HK-2 (cell line): ENCODE measurements around the gene OBP2B.
"Not testable (repeated sequence)": the region's sequence is repeated elsewhere in the genome, so short reads cannot be mapped to it uniquely, and the experiment has no call there.

Source experiments
- DNase-seq: peaks from one replicate; pipeline ENCODE4 v3.0.0-alpha.2; 2018; ENCODE audit not compliant: unreplicated experiment

Gene OBP2B

DNA sequence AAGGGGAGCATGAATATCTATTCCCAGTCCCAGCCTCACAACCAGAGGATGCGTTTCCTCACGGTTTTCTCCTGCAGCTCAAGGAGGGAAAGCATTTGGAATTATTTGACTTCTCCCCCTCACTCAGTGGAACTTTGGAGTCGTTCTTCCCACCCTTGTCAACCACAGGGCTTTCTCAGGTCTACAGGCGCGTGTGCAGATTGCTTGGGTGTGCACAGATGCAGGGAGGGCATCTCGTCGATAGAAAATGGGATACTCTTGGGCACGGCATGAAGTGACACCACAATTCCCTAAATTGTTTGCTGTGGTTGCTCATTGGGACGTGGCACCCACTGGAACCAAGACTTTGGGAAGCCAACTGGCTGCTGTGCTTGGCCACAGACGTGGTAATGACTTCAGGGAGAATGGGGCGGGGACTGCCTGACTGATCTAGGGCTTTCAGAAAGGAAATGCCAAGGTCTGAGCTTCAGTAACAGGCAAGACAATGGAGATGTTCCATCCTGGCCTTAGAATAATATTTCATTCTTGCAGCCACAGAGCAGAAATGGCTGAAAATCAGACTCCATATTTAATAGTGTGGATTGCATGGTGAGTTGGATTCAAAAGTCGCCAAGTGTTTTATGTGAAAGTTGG, 12.2 kb upstream of the OBP2B start:
- no peak for DNase-seq

DNA sequence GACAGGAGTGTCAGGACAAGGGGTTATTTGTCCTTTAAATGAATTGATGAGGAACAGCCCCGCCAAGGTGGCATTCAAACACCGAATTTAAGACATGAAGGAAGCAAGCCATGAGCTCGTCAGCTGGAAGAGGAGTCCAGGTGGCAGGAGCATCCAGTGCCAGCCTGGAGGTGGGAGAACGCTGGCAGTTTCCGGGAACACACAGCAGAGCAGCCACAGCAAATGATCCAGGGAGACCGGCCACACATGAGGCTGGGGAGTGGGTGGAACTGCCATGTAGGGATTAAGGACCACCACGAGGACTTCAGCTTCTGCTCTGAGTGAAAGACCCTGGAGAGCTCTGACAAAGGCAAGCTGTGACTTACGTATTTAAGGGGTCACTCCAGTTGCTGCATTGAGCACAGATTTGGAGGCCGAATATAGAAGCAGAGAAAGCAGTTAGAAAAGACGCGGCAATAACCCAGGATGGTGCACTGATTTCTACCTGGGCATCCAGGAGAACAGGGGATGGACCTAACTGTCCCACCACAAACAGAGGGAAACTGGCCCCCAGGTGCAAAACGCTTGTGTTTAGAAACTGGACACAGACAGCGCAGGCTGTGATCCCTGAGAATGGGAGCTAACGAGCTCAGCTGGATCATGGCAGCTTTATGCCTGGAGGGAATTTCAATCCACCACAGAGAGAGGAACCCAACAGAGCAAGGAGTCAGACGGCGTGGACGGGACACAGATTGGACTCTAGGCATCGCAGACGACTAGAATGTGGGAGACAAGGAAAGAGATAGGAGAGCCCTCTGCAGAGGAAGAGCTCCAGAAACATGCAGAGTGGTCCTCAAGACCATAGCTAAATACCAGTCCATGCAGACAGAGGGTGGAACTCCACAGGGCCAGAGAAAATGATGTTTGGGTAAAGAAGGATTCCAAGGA, 9.3 kb upstream of the OBP2B start:
- not testable (repeated sequence) for DNase-seq

DNA sequence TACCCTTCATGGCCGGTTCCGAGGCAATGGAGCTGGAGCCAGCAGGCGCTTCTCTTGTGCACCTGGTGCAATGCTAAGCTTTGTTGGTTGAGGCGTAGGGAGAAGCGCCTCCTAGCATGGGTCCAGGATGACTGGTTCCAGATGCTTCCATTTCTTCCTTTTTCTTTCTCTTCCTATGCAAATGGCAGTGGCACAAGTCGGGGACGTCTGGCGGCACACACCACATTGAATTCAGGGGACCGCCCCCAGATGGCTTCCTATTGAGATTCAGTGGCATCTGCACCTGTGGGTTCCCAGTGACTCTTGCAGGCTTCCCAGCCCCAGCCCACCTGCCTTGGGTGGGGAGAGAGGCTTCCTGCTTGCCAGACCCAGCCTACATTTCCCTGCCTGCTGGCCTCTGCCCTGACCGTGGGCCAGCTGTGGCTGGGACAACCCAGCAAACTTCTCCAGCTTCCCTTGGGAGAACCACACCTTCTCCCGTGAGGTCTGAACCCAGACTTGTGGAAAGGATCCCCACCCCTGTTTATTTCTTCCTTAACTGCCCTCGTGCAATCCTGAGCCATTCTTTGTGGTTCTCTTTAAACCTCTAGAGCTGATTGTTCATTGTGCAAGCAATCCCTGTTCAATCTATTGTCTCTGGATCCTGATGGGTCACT, 8.4 kb upstream of the OBP2B start:
- DNase-seq: not testable (repeated sequence)

DNA sequence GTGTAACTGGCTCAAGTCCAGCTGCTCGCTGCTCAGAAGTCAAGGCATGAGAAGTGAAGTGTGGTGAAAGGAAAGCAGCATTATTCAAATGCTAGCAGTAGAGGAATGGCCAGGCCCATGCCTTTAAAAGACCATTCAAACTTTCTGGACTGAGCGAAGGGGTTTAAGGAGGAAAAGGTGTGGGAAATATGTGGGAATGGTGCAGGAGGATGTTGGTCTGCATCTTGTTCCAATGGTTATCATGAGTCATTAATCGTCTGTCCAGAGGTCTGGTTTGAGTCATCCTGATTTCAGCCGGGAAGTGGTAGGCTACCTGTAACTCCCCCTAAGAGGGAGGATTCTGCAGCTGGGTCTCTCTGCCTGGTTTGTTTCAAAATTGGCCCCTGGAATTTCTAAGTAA, 5.2 kb upstream of the OBP2B start:
- DNase-seq: not testable (repeated sequence)

DNA sequence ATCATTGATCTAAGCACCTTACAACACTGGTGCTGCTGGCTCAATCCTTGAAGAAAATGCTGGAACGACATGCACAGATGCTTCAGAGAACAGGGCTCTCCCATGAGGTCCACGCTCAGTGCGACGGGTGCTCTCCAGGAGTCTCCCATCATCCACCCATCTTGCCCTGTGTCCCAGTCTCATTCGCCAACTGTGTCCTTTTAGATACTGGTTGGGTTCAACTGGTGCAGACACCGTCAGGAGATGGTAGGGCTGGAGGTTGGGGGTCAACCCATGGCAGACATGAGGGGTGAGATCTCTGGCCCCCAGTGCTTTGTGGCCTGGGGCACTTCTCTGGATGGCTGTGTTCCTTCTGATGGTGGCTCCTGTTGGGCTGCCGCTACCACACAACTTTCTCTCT, 1.6 kb upstream of the OBP2B start:
- no peak for DNase-seq

DNA sequence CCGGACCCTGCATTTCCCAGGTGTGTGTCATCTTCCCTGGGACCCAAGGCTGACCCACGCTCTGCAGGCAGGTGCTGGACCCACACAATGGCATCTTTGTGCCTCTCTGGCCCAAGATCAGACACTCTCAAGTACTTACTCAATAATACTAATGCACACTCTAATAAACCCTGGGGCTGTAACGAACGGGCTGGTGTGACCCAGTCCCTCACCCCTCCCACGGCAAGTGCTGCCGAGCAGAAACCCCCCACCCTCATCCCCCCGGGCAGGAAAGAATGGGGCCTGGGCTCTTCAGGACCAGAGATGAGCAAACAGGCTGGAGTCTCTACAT, 1.1 kb upstream of the OBP2B start:
- DNase-seq: no peak

DNA sequence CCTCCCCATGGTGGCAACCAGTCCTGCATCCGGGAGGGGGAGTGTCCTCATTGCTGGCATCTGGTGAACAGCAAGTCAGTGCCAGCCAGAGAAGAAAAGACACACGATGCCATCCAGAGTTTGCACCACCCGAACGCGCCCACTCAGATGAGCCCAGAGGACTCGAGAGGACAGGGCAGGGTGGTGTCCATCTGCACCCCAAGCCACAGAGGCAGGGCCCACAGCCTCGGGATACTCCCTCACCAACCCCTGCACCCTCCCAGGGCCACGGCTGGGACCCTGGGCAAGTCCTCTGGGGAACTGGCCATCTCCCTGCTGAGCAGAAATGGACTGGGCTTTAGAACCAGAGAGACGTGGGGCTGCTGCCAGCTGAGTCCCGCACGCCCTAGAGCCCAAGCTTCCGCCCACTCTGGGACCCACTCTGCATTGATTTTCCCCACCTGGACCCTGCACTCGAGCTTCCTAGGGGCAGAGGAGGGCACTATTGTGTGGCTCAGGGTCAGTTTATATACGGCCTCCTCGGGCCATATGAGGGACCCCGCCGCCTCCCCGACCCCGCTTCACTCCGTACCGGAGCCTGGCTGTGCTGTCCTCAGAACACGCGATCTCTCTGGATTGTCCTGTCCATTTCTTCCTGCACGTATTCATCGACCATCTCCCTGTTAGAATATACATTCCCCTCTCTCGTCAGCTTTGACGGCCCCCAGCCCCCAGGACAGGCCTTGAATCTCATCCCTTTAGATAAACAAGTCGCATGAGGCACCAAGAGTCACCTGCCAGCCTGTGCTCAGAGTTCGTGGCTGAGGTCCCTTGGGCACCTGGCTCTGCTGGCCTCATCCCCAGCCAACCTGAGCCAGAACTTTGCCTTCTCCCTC, 514 bp upstream of the OBP2B start:
- not testable (repeated sequence) for DNase-seq

DNA sequence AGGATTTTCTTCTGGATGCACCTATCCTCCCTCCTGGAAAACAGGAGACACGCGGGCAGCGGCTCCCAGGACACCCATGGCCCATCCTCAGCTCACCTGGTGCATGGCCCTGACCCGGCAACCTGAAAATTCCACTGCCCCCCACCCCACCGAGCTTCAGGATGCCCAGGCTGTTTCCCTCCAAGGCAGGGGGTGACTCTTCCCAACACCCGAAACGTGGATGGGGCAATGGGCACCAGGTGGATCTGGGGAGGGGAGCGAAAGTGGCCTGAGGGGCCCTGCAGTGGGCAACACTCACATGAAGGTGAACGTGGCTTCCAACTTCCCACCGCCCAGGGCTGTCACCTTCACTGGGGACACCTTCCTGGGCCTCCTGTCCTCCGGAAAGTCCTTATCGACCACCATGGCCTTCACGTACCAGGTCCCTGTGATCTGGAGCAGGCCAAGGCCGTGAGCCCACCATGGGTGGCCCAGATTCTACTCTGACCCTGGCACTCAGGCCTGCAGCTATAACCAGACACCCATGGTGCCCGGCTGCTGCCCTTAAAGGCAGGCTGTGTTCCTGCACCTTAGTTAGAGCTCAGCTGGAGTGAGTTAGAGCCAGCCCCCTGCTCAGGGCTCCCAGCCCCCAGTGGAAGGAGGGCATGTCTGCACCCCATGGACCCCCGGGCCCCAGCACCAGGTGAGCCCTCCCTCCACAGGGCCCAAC, 725 bp downstream of the OBP2B start:
- DNase-seq: not testable (repeated sequence)

DNA sequence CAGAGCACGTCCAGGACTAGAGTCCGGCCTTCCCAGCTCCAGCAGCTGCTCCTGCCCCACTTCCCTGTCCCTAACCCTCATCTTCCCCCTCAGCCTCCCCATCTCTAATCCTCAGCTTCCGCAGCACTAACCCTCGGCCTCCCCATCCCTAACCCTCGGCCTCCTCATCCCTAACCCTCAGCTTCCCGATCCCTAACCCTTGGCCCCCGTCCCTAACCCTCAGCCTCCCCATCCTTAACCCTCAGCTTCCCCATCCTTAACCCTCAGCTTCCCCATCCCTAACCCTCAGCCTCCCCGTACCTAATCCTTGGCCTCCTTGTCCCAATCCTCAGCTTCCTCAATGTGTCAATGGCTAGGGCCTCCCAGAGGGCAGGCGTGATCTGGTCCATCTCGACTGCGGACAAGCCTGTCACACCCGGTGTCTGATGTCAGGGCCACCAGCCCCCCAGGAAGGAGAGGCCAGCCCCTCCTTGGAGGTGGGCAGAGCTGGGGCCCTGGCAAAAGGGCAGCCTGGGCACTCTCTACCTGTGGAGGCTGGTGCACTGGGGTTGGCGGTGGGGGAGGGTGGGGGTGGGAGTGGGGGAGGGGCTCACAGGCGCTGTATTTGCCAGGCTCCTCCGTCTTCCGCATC, 1.4 kb downstream of the OBP2B start:
- no peak for DNase-seq

DNA sequence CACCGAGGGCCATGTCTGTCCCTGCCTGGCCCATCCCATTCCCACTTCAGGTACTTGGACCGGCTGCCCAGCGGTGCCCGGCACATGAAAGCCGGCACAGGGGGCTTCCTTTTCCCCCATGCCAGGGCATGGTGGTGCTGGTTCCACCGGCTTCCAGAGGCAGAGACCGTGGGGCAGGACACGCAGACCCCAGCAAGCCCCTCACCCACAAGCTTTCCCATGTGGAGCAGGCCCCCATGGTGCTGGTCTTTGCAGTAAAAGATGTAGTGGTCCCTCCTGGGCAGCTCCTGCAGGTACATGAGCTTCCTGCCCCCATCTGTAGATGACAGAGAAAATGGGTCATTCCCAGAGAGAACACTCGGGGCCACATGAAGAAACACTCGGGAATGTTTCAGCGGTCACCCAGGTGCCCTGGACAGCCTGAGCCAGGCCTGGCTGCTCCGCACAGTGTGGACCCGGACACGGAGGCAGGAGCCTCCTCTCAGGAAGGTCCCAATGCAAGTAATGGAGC, 2.0 kb downstream of the OBP2B start:
- no peak for DNase-seq

DNA sequence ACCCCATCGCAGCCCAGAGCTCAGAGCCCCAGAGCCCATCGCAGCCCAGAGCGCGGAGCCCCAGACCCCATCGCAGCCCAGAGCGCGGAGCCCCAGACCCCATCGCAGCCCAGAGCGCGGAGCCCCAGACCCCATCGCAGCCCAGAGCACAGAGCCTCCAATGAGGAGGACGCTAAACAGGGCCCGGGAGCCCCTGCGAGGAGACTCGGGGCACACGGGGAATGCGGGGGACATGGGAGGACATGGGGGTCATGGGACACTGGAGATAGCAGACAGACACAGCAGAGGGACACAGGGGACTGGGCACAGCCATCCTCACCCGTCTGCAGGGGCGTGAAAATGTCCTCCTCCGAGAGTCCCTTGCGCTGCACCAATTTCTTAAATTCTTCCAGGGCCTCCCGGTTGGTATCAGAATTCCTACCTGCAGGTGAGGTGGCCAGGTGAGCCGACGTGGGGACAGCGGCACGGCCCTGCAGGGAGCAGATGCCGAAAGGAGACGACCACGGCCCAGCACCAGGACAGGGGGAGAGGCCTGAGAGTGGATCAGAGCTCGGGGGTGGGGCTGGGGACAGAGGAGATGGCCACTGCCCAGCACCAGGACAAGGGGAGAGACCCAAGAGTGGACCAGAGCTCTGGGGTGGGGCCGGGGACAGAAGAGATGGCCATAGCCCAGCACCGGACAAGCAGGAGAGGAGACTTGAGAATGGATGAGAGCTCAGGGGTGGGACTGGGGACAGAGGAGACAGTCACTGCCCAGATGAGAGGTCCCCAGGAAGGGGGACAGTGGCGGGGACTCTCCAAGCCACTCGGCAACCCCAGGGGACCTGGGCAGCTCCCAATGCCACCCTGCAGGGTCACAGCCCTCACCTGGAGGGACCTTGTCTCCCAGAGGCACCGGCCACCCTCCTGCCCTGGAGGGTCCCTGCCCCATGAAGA, 2.8 kb downstream of the OBP2B start:
- DNase-seq: no peak

DNA sequence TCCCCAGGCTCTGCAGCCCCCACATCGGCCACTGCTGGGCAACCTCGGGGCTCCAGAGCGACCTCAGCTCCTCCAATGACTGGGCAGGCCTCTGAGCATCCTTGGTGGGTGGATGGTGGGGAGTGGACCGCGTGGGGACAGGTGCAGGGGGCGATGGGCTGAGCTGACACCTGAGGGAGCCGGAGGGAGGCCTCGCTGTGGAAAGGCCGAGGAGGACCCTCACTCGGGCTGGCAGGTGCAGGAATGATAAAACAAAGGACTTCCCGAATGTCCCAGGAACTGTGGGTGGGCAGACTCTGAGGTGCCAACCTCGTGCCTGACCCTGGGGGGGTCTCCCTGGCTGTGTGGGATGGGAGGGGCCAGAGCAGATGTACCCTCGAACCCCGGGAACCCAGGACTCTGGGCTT, 3.6 kb downstream of the OBP2B start:
- not testable (repeated sequence) for DNase-seq

DNA sequence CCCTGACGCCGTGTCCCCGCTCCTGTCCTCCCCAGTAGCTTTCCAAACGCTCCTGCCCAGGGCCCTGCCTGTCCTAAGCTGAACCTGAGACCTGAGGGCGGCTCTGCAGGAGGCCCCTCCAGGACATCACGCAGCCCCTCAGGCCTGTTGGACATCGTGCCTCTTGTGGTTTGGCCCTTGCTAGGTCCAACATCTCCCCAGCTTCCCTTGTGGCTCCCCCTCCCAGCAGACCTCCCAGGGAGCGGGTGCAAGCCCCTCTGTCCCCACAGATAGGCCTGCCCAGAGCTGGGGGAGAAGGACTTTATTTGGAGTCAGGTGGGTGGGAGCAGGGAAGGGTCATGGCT, 4.1 kb downstream of the OBP2B start:
- DNase-seq: no peak

DNA sequence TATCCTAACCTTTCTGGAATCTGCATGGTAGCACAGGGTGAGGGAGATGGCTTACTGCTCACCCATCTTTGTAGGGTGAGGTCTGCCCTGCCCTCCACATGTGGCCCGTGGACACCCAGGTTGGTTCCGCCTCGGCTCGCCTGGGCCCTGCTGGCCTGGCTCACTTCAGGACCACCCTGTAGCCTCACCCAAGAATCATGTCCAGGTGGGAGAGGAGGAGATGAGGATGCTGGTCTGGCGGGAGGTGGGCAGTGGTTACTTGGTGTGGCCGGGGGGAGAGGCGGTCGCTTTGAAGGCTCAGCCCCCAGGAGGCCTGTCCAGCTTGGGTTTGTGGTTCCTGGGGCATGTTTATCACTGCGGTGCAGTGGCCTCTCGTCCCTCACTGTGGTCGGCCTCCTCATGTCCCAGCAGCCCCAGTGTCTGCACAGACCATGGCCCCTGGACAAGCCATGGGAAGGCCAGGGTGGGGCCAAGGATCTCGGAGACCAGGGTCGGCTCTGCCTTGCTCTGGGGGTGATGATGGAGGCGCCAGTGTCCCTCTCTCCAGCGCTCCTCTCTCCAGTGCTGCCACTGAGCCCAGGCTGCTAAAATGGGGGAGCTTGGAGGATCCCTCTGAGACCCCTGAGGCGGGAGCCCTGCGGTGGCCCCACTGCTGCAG, 4.6 kb downstream of the OBP2B start:
- no peak for DNase-seq

DNA sequence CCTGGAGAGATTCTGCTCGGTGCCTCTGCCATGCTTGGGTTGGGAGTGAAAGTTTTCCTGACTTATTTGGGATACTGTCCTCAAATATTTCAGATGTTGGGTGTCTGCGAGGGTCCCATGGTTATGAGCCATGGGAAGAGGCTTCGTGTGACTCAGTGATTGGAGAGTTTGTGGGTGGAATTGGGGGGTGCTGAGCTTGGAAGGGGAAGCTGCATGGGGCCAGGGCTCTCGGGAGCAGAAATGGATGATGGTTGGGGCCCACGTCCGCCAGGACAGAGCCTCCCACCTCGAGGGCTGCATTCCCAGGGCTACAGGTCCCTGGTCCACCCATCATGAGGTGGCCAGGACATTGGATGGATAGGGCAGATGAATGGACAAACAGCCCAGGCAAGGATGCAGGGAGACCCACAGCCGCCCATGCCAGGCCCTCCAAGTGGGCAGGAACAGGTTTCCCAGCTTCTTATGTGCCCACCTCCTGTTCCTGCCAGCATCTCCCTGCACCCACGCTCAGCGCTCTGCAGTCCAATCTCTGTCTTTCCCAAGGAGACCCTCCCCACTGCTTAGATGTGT, 5.5 kb downstream of the OBP2B start:
- no peak for DNase-seq

DNA sequence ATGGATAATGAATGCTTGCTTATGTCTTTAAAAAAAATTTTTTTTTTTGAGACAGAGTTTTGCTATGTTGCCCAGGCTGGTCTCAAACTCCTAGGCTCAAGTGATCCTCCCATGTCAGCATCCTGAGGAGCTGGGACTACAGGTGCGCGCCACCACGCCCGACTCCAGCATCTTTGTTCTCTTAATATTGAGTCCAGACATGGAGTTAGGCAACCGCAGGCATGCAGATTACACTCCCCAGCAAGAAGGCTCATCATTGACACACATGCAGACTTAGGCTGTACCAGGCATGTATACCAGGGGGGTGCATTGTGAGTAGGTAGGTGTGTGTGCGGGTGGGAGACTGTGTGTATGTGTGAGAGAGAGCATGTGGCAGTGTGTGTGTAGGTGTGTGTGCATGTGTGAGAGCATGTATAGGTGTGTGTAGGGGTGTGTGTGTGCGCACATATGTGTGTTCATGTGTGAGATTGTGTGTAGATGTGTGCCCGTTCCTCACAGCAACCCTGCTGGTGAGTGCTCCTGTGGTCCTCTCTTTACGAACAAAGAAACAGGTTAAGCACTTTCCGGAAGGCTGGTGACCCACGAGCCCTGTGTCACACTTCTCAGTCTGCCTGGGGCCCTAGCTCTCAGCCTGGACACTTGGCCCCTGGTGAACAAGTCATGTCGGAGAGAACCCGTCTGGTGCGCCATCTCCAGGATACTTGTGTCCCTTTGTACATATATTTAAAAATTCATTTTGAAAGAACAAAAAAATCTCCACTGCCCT, 6.2 kb downstream of the OBP2B start:
- no peak for DNase-seq

DNA sequence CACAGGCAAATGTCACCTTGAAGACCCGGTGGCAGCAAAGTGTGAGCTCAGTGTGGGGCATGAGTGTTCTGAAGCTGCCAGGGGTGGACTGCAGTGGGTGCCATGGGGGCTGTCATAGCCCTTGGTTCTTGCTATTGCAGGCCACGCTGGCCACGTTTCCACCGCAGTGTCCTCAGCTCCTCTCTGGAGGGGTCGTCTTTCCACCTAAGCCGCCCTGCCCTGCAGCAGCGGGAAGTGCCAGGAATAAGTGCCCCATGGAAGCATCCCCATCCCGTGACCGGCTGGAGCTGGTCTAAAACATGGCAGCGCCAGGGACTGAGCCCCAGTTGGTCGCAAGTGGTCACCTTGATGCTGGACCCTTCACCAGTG, 6.9 kb downstream of the OBP2B start:
- DNase-seq: no peak
